ENCODE data around the gene CCDC152. TPM values are rescaled to one million over a fixed set of nuclear protein-coding genes. Genes with fewer than 3 reads are reported as not detected.

Gene CCDC152
- total RNA-seq, 1 experiment from 2014 or later: 11.2 TPM

GRCh38 chr5:42801516-42802166 lies 45.0 kb downstream of the CCDC152 start:
- H3K27ac ChIP-seq (ENCODE audit: low read depth, low read length, poor library complexity, severe bottlenecking): no peak overlapping the region
- no TSS peak for BruUV-seq (replicated peaks)
- H3K4me1 ChIP-seq (ENCODE audit: insufficient read depth, low read length, poor library complexity, severe bottlenecking): no peaks in the 10 kb centered on the region
- CTCF ChIA-PET: no interaction called here
- POLR2A ChIA-PET (ENCODE audit: low non-redundant PET): no interaction called here
- H3K4me3 ChIP-seq (ENCODE audit: low read depth, low read length, poor library complexity, severe bottlenecking): no peak overlapping the region
- TF ChIP-seq EZH2 (IDR thresholded peaks at IDR 0.05; ENCODE audit: borderline replicate concordance, low read depth, low read length, poor library complexity, severe bottlenecking): no peak
- TF ChIP-seq, protein P1, sequence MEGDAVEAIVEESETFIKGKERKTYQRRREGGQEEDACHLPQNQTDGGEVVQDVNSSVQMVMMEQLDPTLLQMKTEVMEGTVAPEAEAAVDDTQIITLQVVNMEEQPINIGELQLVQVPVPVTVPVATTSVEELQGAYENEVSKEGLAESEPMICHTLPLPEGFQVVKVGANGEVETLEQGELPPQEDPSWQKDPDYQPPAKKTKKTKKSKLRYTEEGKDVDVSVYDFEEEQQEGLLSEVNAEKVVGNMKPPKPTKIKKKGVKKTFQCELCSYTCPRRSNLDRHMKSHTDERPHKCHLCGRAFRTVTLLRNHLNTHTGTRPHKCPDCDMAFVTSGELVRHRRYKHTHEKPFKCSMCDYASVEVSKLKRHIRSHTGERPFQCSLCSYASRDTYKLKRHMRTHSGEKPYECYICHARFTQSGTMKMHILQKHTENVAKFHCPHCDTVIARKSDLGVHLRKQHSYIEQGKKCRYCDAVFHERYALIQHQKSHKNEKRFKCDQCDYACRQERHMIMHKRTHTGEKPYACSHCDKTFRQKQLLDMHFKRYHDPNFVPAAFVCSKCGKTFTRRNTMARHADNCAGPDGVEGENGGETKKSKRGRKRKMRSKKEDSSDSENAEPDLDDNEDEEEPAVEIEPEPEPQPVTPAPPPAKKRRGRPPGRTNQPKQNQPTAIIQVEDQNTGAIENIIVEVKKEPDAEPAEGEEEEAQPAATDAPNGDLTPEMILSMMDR (conservative IDR thresholded peaks at IDR 0.05; ENCODE audit: low read depth, low read length): no peak
- no peaks in the 10 kb centered on the region for H3K36me3 ChIP-seq (ENCODE audit: insufficient read depth, low read length, poor library complexity, severe bottlenecking)
- no peaks in the 10 kb centered on the region for H3K9me3 ChIP-seq (ENCODE audit: low read depth, low read length, poor library complexity, severe bottlenecking)
- DNase-seq (ENCODE audit: low spot score): no peak
- intact Hi-C loops (cut with micrococcal nuclease; ENCODE audit: unreplicated experiment): no loop called here
- H3K27me3 ChIP-seq (replicated peaks; ENCODE audit: insufficient read depth, low read depth, low read length, poor library complexity): no peaks in the 10 kb centered on the region

- intact Hi-C loops (cut with micrococcal nuclease; ENCODE audit: unreplicated experiment): no loop called here
- H3K4me3 ChIP-seq (ENCODE audit: low read depth, low read length, poor library complexity, severe bottlenecking): no peak overlapping the region
- no TSS peak for BruUV-seq (replicated peaks)
- no peaks in the 10 kb centered on the region for H3K4me1 ChIP-seq (ENCODE audit: insufficient read depth, low read length, poor library complexity, severe bottlenecking)
- H3K27me3 ChIP-seq (replicated peaks; ENCODE audit: insufficient read depth, low read depth, low read length, poor library complexity): no peaks in the 10 kb centered on the region
- H3K9me3 ChIP-seq (ENCODE audit: low read depth, low read length, poor library complexity, severe bottlenecking): no peaks in the 10 kb centered on the region
- H3K27ac ChIP-seq (ENCODE audit: low read depth, low read length, poor library complexity, severe bottlenecking): no peak overlapping the region
- H3K36me3 ChIP-seq (ENCODE audit: insufficient read depth, low read length, poor library complexity, severe bottlenecking): no peaks in the 10 kb centered on the region
- no peak for TF ChIP-seq EZH2 (IDR thresholded peaks at IDR 0.05; ENCODE audit: borderline replicate concordance, low read depth, low read length, poor library complexity, severe bottlenecking)
- TF ChIP-seq, protein P1 (conservative IDR thresholded peaks at IDR 0.05; ENCODE audit: low read depth, low read length): no peak
- ChIA-PET POLR2A (ENCODE audit: low non-redundant PET) (no interaction called here), CTCF (no interaction called here)
- no peak for DNase-seq (ENCODE audit: low spot score)
Measured at GRCh38 chr5:42804717-42805339, 48.2 kb downstream of the CCDC152 start.

- no TSS peak for BruUV-seq (replicated peaks)
- no peak for TF ChIP-seq EZH2 (IDR thresholded peaks at IDR 0.05; ENCODE audit: borderline replicate concordance, low read depth, low read length, poor library complexity, severe bottlenecking)
- TF ChIP-seq, protein P1 (conservative IDR thresholded peaks at IDR 0.05; ENCODE audit: low read depth, low read length): no peak
- Histone ChIP-seq H3K27ac (ENCODE audit: low read depth, low read length, poor library complexity, severe bottlenecking) (no peak overlapping the region), H3K4me3 (ENCODE audit: low read depth, low read length, poor library complexity, severe bottlenecking) (no peak overlapping the region), H3K4me1 (ENCODE audit: insufficient read depth, low read length, poor library complexity, severe bottlenecking) (no peaks in the 10 kb centered on the region), H3K9me3 (ENCODE audit: low read depth, low read length, poor library complexity, severe bottlenecking) (no peaks in the 10 kb centered on the region), H3K27me3 (replicated peaks; ENCODE audit: insufficient read depth, low read depth, low read length, poor library complexity) (no peaks in the 10 kb centered on the region), H3K36me3 (ENCODE audit: insufficient read depth, low read length, poor library complexity, severe bottlenecking) (no peaks in the 10 kb centered on the region)
- intact Hi-C loops (cut with micrococcal nuclease; ENCODE audit: unreplicated experiment): no loop called here
- no peak for DNase-seq (ENCODE audit: low spot score)
- POLR2A ChIA-PET (ENCODE audit: low non-redundant PET): no interaction called here
- CTCF ChIA-PET: no interaction called here
Measured at GRCh38 chr5:42806004-42806700, 49.5 kb downstream of the CCDC152 start.

Measured in A673 (cell line).